ENCODE measurements around the gene COX17. TPM values are rescaled to one million over a fixed set of nuclear protein-coding genes. Genes with fewer than 3 reads are reported as not detected.

COX17 gene
- total and polyA plus RNA-seq, 2 donors (not counting 3 experiments of a cell fraction or from before 2014, with no cell fraction given) = 19.8 to 37.6 TPM

GRCh38 chr3:119662604-119663373 is 14.4 kb downstream of the COX17 start:
- Histone ChIP-seq H3K36me3 (ENCODE audit: control insufficient read depth in 2 of 2, extremely low read depth in 1 of 2, insufficient read depth in 2 of 2, low read length in 2 of 2) (no peaks in the 10 kb centered on the region), H3K9me3 (replicated peaks; ENCODE audit: control insufficient read depth, insufficient read depth, low read length) (no peaks in the 10 kb centered on the region), H3K27ac (ENCODE audit: insufficient read depth, low read depth, low read length) (no peak overlapping the region), H3K4me3 (replicated peaks in 1 of 3; ENCODE audit: insufficient read depth in 1 of 3, low read depth in 1 of 3, low read length in 3 of 3) (no peak overlapping the region), H3K79me2 (ENCODE audit: control insufficient read depth, insufficient read depth, low read length) (no peaks in the 10 kb centered on the region), H4K20me1 (replicated peaks; ENCODE audit: control insufficient read depth, extremely low read depth, insufficient read depth, low read length) (no peaks in the 10 kb centered on the region), H3K27me3 (ENCODE audit: control insufficient read depth in 2 of 2, insufficient read depth in 2 of 2, low read length in 2 of 2) (no peaks in the 10 kb centered on the region), H3K4me1 (ENCODE audit: control insufficient read depth, extremely low read depth, insufficient read depth, low read length) (no peaks in the 10 kb centered on the region), H3K9me1 (replicated peaks; ENCODE audit: control insufficient read depth, extremely low read depth, insufficient read depth, low read length) (no peaks in the 10 kb centered on the region), H3K9ac (replicated peaks; ENCODE audit: extremely low read depth, insufficient read depth, low read length) (no peak overlapping the region), H3K4me2 (ENCODE audit: insufficient read depth, low read length) (no peak overlapping the region), H2AFZ (ENCODE audit: low read depth, low read length) (no peak overlapping the region)
- ChIA-PET POLR2A (interaction anchor here (0.6 kb wide), 1 partner anchor 12 kb away, joined by 4 read pairs; no protein-coding TSS in a partner anchor), CTCF (interaction anchor here (0.7 to 2.0 kb wide), 7 partner anchors 10 to 138 kb away, joined by 3 to 6 read pairs (median 4); no protein-coding TSS in a partner anchor)
- BruUV-seq (replicated peaks) = no TSS peak
- DNase-seq (ENCODE audit: low read depth, low spot score) (no peak), FAIRE-seq (no peak)
- dilution Hi-C loops (cut with MboI; ENCODE audit: extremely low pct_ligation_motif_present, low sequenced_read_pairs) = no loop called here
- intact Hi-C loops (cut with micrococcal nuclease) = no loop called here
- TF ChIP-seq JUN (IDR thresholded peaks at IDR 0.05; ENCODE audit: borderline replicate concordance, insufficient read depth, insufficient read length, low read depth) (no peak), FOS (IDR thresholded peaks at IDR 0.05; ENCODE audit: borderline replicate concordance, insufficient read depth, low read length) (no peak), CTCF (IDR thresholded peaks at IDR 0.05; ENCODE audit: extremely low read depth in 1 of 2, insufficient read depth in 1 of 2, low read depth in 1 of 2, low read length in 2 of 2) (no peak), POLR2AphosphoS5 (IDR thresholded peaks at IDR 0.05; ENCODE audit: insufficient read depth, low read depth, low read length) (no peak), MYC (IDR thresholded peaks at IDR 0.05; ENCODE audit: low read depth, low read length) (no peak), POLR2A (IDR thresholded peaks at IDR 0.05; ENCODE audit: low read depth, low read length) (no peak), MAX (IDR thresholded peaks at IDR 0.05; ENCODE audit: insufficient read depth, insufficient read length) (no peak), GATA2 (IDR thresholded peaks at IDR 0.05; ENCODE audit: insufficient read depth, insufficient read length, low read depth, low read length) (no peak)
